IPS-20b (cell line): ENCODE results near the gene STK25.

Experiments
- H3K27ac ChIP-seq: one replicate; pipeline ENCODE4 v1.5.1; 2013; ENCODE audit warnings: low read length
- H3K27me3 ChIP-seq: 2 replicates; pipeline ENCODE4 v1.6.1; 2013; ENCODE audit warnings: mild to moderate bottlenecking, low read length, inconsistent platforms; ENCODE audit not compliant: insufficient read depth
- H3K36me3 ChIP-seq: 2 replicates; pipeline ENCODE4 v1.6.1; 2013; ENCODE audit warnings: low read depth, mild to moderate bottlenecking, inconsistent platforms, low read length, moderate library complexity; ENCODE audit not compliant: insufficient read depth
- H3K4me1 ChIP-seq: 2 replicates; pipeline ENCODE4 v1.6.1; 2013; ENCODE audit warnings: mild to moderate bottlenecking, control low read depth, inconsistent platforms, low read length, moderate library complexity; ENCODE audit not compliant: insufficient read depth
- H3K4me3 ChIP-seq: 2 replicates; pipeline ENCODE4 v1.5.1; 2013; ENCODE audit warnings: mild to moderate bottlenecking, low read length, inconsistent platforms
- H3K9ac ChIP-seq: 2 replicates; pipeline ENCODE4 v1.6.1; 2013; ENCODE audit warnings: low read depth, mild to moderate bottlenecking, inconsistent platforms, low read length, moderate library complexity
- H3K9me3 ChIP-seq: 2 replicates; pipeline ENCODE4 v1.6.1; 2013; ENCODE audit warnings: mild to moderate bottlenecking, low read depth, low read length, inconsistent platforms; ENCODE audit not compliant: insufficient read depth

The STK25 gene

GRCh38 chr2:241505086-241505780 lies 3.2 kb downstream of the STK25 start:
- peaks cover 12% of the 10 kb centered on the region for H3K27me3 ChIP-seq
- peaks cover 13% of the 10 kb centered on the region for H3K36me3 ChIP-seq
- no peak overlapping the region for H3K4me3 ChIP-seq
- H3K9me3 ChIP-seq = no peaks in the 10 kb centered on the region
- H3K4me1 ChIP-seq = peaks cover 3% of the 10 kb centered on the region
- H3K27ac ChIP-seq = no peak overlapping the region
- H3K9ac ChIP-seq = no peak overlapping the region

- peaks cover 3% of the 10 kb centered on the region for H3K4me1 ChIP-seq
- H3K27me3 ChIP-seq = peaks cover under 1% of the 10 kb centered on the region; the same call in 1 of the 2 replicates
- H3K4me3 ChIP-seq = no peak overlapping the region
- no peak overlapping the region for H3K9ac ChIP-seq
- peaks cover 25% of the 10 kb centered on the region for H3K36me3 ChIP-seq
- H3K9me3 ChIP-seq = no peaks in the 10 kb centered on the region
- no peak overlapping the region for H3K27ac ChIP-seq
These were observed 4.5 kb downstream of the STK25 start for GRCh38 chr2:241503776-241504392.

DNA sequence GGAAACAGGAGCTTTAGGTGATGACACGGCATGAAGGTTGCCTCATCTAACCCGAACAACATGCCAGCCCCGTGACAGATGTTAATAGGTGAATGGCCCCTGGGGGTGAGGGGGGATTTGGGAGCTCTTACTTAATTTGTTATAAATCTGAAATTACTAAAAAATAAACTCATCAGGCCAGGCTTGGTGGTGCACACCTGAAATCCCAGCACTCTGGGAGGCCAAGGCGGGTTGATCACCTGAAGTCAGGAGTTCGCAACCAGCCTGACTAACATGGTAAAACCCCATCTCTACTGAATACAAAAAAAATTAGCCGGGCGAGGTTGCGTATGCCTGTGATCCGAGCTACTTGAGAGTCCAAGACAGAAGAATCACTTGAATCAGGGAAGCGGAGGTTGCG lies 6.1 kb downstream of the STK25 start:
- H3K4me3 ChIP-seq = no peak overlapping the region
- peaks cover 41% of the 10 kb centered on the region for H3K36me3 ChIP-seq
- no peak overlapping the region for H3K27ac ChIP-seq
- H3K9me3 ChIP-seq = no peaks in the 10 kb centered on the region
- H3K4me1 ChIP-seq = peaks cover 3% of the 10 kb centered on the region
- no peaks in the 10 kb centered on the region for H3K27me3 ChIP-seq
- H3K9ac ChIP-seq = no peak overlapping the region

DNA sequence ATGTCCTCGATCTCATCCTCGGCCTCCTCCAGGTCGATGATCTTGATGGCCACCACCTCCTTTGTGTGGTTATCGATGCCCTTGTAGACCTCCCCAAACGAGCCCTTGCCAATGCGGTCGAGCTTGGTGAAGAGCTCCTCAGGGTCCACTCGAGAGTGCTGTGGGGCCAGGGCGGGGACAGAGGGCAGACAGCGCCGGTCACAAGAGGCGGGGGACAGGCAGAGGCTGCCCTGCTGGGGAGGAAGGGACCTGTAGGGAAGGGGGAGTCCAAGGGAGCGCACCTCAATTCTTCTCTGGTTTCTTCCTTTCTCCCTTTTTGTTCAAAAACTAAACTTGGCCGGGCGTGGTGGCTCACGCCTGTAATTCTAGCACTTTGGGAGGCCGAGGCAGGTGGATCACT lies 6.8 kb downstream of the STK25 start:
- H3K27me3 ChIP-seq = no peaks in the 10 kb centered on the region
- H3K4me3 ChIP-seq = no peak overlapping the region
- H3K4me1 ChIP-seq = no peaks in the 10 kb centered on the region; the same call in 1 of the 2 replicates
- H3K36me3 ChIP-seq = peaks cover 49% of the 10 kb centered on the region
- H3K27ac ChIP-seq = no peak overlapping the region
- no peaks in the 10 kb centered on the region for H3K9me3 ChIP-seq
- no peak overlapping the region for H3K9ac ChIP-seq

GRCh38 chr2:241501099-241501541 lies 7.3 kb downstream of the STK25 start:
- Histone ChIP-seq H3K27ac (no peak overlapping the region), H3K27me3 (no peaks in the 10 kb centered on the region), H3K4me1 (no peaks in the 10 kb centered on the region; the same call in 1 of the 2 replicates), H3K36me3 (peaks cover 53% of the 10 kb centered on the region), H3K9ac (no peak overlapping the region), H3K4me3 (no peak overlapping the region), H3K9me3 (no peaks in the 10 kb centered on the region)

DNA sequence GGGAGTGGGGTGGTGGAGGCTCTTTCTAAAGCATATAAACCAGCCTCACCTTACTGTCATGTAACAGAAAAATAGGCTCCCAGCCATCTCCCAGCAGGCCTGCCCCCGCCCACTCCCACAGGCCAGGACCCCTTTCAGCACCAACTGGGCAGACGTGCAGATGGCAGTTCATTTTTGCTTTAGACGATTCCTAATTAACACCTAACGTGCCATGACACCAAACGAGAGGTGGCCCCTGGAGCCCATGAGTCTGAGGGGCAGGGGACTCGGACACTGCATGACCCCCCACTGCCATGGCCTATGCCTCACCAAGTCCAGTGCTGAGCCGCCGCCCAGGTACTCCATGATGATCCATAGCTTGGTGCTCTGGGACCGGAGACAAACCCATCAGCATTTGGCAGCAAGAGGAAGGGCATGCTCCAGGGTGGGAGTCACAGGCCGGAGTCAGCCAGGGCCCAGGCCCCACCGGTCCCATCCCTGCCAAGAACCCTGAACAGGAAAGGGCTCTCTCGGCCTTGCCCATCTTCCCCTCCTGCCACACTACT lies 7.9 kb downstream of the STK25 start:
- H3K27ac ChIP-seq = no peak overlapping the region
- H3K9me3 ChIP-seq = no peaks in the 10 kb centered on the region
- H3K36me3 ChIP-seq = peaks cover 59% of the 10 kb centered on the region

GRCh38 chr2:241500016-241500415 lies 8.4 kb downstream of the STK25 start:
- H3K4me3 ChIP-seq = no peak overlapping the region
- H3K9me3 ChIP-seq = no peaks in the 10 kb centered on the region
- peaks cover 64% of the 10 kb centered on the region for H3K36me3 ChIP-seq
- H3K27ac ChIP-seq = no peak overlapping the region
- H3K9ac ChIP-seq = no peak overlapping the region; the same call in 1 of the 2 replicates
- H3K27me3 ChIP-seq = no peaks in the 10 kb centered on the region
- H3K4me1 ChIP-seq = no peaks in the 10 kb centered on the region

More for the DNA sequence above, 7.9 kb downstream of the STK25 start:
- Histone ChIP-seq H3K27me3 (no peaks in the 10 kb centered on the region), H3K4me1 (no peaks in the 10 kb centered on the region), H3K4me3 (no peak overlapping the region), H3K9ac (no peak overlapping the region; the same call in 1 of the 2 replicates)

DNA sequence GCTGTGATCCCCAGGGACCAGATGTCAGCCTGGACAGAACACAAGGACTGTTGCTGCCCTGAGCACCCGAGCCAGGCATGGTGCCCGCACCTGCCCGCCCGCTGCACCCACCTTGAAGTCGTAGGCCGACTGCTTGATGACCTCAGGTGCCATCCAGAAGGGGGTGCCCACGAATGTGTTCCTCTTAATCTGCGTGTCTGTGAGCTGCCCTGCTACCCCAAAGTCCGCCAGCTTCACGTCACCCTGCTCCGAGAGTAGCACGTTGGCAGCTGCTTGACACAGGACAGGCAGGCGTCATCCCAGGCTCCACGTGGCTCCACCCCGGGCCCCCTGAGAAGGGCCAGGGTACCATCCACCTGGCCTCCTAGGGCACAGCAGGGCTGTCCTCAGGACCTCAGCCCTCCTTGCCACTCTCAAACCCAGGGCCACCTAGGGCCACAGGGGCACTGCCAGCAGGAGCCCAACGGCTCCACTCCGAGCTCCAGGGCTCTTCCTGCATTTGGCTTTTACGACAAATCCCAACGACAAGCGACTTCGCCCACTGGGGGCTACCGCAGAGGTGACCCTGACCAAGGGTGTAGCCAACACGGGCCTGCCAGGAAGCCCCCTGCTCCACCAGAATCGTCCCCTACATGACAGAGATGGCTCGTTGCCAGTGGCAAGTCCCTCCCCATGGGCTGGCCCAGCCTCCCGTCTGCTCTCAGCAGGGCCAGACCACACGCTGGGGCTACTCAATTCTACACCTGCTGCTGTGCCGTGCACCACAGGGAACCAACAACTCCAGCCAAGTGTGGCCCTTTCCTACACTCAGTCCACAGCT lies 9.0 kb downstream of the STK25 start:
- no peaks in the 10 kb centered on the region for H3K4me1 ChIP-seq
- no peak overlapping the region for H3K27ac ChIP-seq
- no peaks in the 10 kb centered on the region for H3K9me3 ChIP-seq
- peaks cover 71% of the 10 kb centered on the region for H3K36me3 ChIP-seq
- H3K27me3 ChIP-seq = no peaks in the 10 kb centered on the region
- no peak overlapping the region for H3K9ac ChIP-seq
- no peak overlapping the region for H3K4me3 ChIP-seq

DNA sequence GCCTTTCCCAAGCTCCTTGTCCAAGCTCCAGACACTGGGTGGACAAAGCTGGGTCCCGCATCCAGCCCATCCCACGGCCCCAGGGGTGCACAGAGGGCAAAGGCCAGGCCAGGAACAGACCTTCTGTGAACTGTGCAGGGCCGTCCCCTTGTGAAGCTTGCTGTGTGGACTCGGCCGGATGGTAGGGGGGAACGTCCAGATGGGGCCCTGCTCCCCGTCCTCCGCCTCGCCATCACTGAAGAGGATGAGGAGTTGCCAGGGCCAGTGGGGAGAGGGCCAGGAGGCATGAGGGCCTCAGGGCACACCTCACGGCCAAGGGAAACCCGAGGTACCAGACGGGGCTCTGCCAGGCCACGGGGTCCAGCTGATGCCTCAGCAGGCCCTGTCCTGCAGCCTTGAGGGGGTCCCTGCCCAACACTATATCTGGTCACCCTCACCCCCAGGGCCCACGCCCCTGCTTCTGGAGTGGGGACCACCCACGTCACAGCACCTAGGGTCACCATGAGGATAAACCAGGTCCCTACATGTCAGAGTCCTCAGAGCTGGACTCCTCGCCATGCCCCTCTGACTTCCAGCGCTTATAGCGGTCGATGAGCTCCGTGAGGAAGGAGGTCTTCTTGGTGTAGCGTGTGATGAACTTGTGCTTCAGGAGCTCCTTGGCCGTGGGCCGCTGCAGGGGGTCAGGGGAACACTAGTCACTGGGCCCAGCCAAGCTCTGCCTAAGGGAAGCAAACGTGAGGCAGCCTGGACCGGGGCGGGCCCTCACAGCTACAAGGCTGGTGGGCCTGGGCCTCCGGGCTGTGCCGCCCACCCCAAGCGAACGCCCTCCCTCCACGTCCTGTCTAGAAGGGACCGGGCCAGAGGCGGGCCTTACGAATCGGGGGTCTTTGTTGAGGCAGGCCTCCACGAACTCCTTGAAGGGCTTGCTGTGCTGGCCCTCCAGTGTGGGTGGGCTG lies 10.0 kb downstream of the STK25 start:
- Histone ChIP-seq H3K9ac (no peak overlapping the region), H3K4me1 (no peaks in the 10 kb centered on the region), H3K36me3 (peaks cover 78% of the 10 kb centered on the region), H3K4me3 (no peak overlapping the region), H3K27me3 (no peaks in the 10 kb centered on the region), H3K9me3 (no peaks in the 10 kb centered on the region), H3K27ac (no peak overlapping the region)

DNA sequence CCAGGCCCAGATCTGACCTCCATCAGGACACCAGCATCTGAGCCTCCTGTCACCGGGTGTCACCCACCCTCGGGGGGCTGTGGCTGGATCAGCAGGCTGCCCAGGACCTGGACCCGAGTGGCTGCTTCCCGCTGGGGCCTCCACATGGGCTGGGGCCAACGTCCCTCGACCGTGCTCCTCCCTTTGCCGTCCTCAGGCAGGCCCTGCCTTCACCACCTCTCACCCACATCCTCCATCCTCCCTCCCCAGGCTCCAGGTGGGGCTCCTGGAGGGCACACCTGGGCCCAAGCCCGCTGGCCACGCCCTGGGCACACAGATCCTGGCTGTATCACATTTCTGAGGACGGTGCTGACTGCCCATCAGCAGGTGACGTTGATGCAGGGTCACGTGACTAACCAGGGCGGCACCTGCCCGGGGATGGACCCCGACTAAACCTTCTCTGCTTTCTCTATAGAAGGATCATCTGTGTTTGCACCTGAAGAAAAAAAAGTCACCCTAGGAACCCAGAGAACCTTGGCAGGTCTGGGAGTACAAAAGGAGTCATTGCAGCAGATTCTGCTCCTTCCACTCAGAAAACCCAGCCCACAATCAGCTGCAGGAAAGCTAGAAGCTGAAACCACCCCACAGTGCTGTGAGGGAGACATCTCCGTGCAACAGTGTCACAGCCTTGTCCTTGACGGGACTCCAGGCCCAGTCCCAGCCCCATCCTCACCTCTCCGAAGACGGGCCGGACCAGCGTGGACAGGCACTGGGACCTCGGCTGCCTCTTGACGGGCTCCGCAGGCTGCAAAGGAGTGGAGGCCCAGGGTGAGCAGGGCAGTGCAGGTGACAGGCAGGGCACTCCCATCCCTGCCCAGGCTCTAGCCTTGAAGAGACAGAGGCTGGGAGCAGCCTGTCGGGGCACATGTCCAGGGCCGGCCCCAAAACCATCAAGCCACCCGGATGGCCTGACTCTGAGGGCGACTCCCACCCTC lies 11.2 kb downstream of the STK25 start:
- H3K9me3 ChIP-seq = no peaks in the 10 kb centered on the region
- no peak overlapping the region for H3K4me3 ChIP-seq
- H3K27me3 ChIP-seq = no peaks in the 10 kb centered on the region
- no peak overlapping the region for H3K27ac ChIP-seq
- no peak overlapping the region for H3K9ac ChIP-seq
- peaks cover 89% of the 10 kb centered on the region for H3K36me3 ChIP-seq
- no peaks in the 10 kb centered on the region for H3K4me1 ChIP-seq
